ENCODE results near the gene CLDN22. TPM values are rescaled to one million over a fixed set of nuclear protein-coding genes. Genes with fewer than 3 reads are reported as not detected.

The CLDN22 gene
- total RNA-seq, result not detected

- TF ChIP-seq, protein P1, sequence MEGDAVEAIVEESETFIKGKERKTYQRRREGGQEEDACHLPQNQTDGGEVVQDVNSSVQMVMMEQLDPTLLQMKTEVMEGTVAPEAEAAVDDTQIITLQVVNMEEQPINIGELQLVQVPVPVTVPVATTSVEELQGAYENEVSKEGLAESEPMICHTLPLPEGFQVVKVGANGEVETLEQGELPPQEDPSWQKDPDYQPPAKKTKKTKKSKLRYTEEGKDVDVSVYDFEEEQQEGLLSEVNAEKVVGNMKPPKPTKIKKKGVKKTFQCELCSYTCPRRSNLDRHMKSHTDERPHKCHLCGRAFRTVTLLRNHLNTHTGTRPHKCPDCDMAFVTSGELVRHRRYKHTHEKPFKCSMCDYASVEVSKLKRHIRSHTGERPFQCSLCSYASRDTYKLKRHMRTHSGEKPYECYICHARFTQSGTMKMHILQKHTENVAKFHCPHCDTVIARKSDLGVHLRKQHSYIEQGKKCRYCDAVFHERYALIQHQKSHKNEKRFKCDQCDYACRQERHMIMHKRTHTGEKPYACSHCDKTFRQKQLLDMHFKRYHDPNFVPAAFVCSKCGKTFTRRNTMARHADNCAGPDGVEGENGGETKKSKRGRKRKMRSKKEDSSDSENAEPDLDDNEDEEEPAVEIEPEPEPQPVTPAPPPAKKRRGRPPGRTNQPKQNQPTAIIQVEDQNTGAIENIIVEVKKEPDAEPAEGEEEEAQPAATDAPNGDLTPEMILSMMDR (IDR thresholded peaks at IDR 0.05), result no peak
- TF ChIP-seq POLR2A (IDR thresholded peaks at IDR 0.05), result no peak
Observed at GRCh38 chr4:183320211-183321059, at the start of gene CLDN22. Gene CLDN22, minus strand, starts transcription at chr4:183320276. Its CDS starts 58 bp downstream, at chr4:183320218.

GRCh38 chr4:183369073-183369472 is 49.0 kb upstream of the CLDN22 start:
- TF ChIP-seq POLR2A (IDR thresholded peaks at IDR 0.05), result no peak
- TF ChIP-seq, protein P1 (IDR thresholded peaks at IDR 0.05), result no peak
- Histone ChIP-seq H3K4me3 (no peak overlapping the region), H3K27me3 (no peaks in the 10 kb centered on the region), H3K9me3 (no peaks in the 10 kb centered on the region), H3K4me1 (no peaks in the 10 kb centered on the region), H3K27ac (no peak overlapping the region), H3K36me3 (no peaks in the 10 kb centered on the region)
- DNase-seq, result no peak

More at GRCh38 chr4:183320211-183321059, at the start of gene CLDN22:
- H3K27ac ChIP-seq, result no peak within 1 kb of the TSS
- H3K27me3 ChIP-seq, result no peaks in the 10 kb centered on the region
- H3K4me3 ChIP-seq, result no peak within 1 kb of the TSS
- no peaks in the 10 kb centered on the region for H3K36me3 ChIP-seq
- no peaks in the 10 kb centered on the region for H3K9me3 ChIP-seq
- DNase-seq, result no peak
- H3K4me1 ChIP-seq, result no peaks in the 10 kb centered on the region

GRCh38 chr4:183366206-183366835 is 46.2 kb upstream of the CLDN22 start:
- TF ChIP-seq POLR2A (IDR thresholded peaks at IDR 0.05), result no peak
- TF ChIP-seq, protein P1 (IDR thresholded peaks at IDR 0.05), result no peak

DNA sequence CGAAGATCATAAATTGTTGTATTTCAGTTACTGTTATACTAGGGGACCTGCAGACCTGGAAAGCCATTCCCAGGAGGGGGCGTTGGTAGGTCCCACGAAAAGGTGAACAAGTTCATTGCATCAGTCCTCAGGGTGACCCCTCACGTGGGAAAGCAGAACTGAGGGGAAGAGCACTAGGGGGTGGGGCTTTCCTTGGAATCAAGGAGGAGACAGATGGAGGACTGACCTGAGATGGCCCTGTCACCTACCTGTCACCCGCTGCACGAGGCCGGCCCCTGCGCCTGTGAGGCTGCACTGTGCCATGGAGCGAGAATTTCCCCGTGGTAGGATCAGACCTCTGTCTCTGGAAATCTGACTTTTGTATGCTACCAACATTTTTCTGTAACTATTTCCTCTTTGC is 43.9 kb upstream of the CLDN22 start:
- H3K4me1 ChIP-seq, result no peaks in the 10 kb centered on the region
- H3K4me3 ChIP-seq, result no peak overlapping the region
- TF ChIP-seq POLR2A (IDR thresholded peaks at IDR 0.05), result no peak
- TF ChIP-seq, protein P1 (IDR thresholded peaks at IDR 0.05), result no peak

More at GRCh38 chr4:183366206-183366835, 46.2 kb upstream of the CLDN22 start:
- no peak overlapping the region for H3K27ac ChIP-seq
- no peaks in the 10 kb centered on the region for H3K27me3 ChIP-seq
- no peak for DNase-seq
- no peak overlapping the region for H3K4me3 ChIP-seq
- H3K9me3 ChIP-seq, result no peaks in the 10 kb centered on the region
- no peaks in the 10 kb centered on the region for H3K36me3 ChIP-seq
- H3K4me1 ChIP-seq, result no peaks in the 10 kb centered on the region

DNA sequence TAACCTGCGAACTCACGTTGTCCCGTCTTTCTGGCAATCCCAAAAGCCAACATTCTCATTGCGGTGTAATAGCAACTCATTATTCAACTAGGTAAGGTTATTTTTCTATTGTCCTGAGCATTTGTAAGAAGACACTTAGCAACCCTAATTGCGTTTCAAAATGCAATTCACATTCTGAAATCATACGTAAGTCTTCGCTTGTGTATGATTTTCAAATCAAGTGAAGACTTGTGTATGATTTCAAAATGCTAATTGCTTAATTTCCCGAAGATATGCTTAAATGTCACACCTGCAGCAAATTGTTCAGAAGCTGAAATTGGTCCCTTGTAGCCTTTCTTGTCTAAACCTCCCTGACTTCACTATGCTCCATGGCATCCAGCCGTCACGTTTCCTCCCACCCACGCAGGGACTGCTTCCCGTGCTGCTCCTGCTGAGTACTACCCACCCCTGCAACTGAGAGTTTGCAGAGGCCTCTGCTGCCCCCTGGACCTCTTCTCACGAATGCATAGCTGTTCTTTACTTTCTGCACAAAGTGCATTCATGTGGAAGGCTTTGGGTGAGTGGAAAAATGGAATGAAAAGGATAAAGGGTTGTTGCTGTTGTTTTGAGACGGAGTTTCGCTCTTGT is 43.0 kb upstream of the CLDN22 start:
- Histone ChIP-seq H3K4me1 (no peaks in the 10 kb centered on the region), H3K27ac (no peak overlapping the region), H3K9me3 (no peaks in the 10 kb centered on the region), H3K36me3 (no peaks in the 10 kb centered on the region), H3K4me3 (no peak overlapping the region), H3K27me3 (no peaks in the 10 kb centered on the region)
- TF ChIP-seq, protein P1 (IDR thresholded peaks at IDR 0.05), result no peak
- no peak for TF ChIP-seq POLR2A (IDR thresholded peaks at IDR 0.05)
- no peak for DNase-seq

More for the DNA sequence above, 43.9 kb upstream of the CLDN22 start:
- H3K27me3 ChIP-seq, result no peaks in the 10 kb centered on the region
- no peak for DNase-seq
- H3K9me3 ChIP-seq, result no peaks in the 10 kb centered on the region
- no peak overlapping the region for H3K27ac ChIP-seq
- no peaks in the 10 kb centered on the region for H3K36me3 ChIP-seq

Measured in Peyer's patch (tissue), 4 donors.